Measurements from ENCODE around the gene ACAN.

DNA sequence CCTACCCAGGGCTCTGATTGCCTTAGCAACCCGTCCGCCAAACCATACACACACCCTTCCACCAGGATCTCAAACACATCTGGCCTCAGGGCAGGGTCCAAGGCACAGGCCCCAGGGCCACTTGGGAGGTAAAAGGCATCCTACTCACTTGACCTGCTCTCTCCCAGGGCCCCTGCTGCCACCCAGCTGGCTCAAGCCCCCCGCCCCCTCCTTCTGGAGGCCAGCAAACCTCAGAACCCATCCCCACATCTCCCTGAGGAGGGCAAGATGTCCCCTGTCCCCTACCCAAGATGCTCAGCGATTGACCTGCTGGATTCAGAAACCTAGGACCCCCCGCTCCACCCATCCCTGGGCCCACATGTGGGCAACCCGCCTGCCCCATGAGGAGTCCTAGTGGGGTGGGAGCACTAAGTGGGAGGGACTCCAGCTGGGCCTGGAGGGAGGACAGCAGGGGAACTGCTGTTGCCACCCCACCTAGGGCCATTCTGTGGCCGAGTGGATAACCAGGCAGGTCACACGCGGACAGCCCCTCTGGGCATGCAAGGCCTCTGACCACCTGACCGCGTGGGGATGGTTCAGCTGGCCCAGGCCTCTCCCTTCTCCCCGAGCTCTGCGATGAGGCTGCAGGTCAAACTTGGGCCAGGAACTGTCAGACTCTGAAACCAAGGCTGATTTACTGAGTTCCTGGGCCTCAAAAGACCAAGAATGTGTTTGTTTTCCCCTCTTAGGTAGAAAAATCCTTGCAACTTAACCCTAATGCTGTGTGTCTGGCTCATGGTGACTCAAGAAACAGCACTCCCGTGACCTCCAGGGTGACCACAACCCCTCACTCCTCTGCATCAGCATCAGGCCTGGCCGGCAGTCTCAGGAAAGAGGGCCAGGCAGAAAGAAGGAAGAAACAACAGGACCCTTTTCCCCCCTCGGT, 105.7 kb downstream of the ACAN start:
- TF ChIP-seq, protein P1, sequence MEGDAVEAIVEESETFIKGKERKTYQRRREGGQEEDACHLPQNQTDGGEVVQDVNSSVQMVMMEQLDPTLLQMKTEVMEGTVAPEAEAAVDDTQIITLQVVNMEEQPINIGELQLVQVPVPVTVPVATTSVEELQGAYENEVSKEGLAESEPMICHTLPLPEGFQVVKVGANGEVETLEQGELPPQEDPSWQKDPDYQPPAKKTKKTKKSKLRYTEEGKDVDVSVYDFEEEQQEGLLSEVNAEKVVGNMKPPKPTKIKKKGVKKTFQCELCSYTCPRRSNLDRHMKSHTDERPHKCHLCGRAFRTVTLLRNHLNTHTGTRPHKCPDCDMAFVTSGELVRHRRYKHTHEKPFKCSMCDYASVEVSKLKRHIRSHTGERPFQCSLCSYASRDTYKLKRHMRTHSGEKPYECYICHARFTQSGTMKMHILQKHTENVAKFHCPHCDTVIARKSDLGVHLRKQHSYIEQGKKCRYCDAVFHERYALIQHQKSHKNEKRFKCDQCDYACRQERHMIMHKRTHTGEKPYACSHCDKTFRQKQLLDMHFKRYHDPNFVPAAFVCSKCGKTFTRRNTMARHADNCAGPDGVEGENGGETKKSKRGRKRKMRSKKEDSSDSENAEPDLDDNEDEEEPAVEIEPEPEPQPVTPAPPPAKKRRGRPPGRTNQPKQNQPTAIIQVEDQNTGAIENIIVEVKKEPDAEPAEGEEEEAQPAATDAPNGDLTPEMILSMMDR (IDR thresholded peaks at IDR 0.05): no peak
- TF ChIP-seq POLR2A (IDR thresholded peaks at IDR 0.05): no peak

Measured in uterus (tissue), 2 donors.